PC-9 (cell line): ENCODE measurements around the gene TATDN2. TPM values are rescaled to one million over a fixed set of nuclear protein-coding genes. Genes with fewer than 3 reads are reported as not detected.
A peak's percentile ranks its signal among the peaks of the same experiment; 100 is the strongest.

Experiments used
- BruUV-seq: library from RNA; stranded (reverse); fragments of 400-500 nt; replicated peaks from 2 replicates; lab custom pipeline; 2021; lab: Mats Ljungman, UMichigan
- CTCF ChIA-PET: fragments of 300-600 bp; sonication (Branson Sonifier 250); formaldehyde crosslinking; loops from one replicate; lab custom pipeline; 2022; ENCODE audit warnings: antibody characterized with exemption; lab: Charles Lee
- POLR2A ChIA-PET: fragments of 300-600 bp; sonication (Branson Sonifier 250); formaldehyde crosslinking; loops from one replicate; lab custom pipeline; 2022; ENCODE audit warnings: antibody characterized with exemption; ENCODE audit not compliant: unreplicated experiment; lab: Charles Lee
- DNase-seq, 2 experiments: peaks; one replicate each; pipeline versions ENCODE4 v3.0.0 to v3.0.0-alpha.2; 2015 to 2022; ENCODE audit warnings: mixed read lengths in 1 of 2
- H2AFZ ChIP-seq: fragments of 200-600 bp; sonication (generic); 2 replicates; pipeline ENCODE4 v1.8.1; 2017; ENCODE audit warnings: antibody characterized with exemption
- H3F3A ChIP-seq: fragments of 200-600 bp; sonication (generic); 2 replicates; pipeline ENCODE4 v1.8.1; 2017; ENCODE audit warnings: antibody characterized with exemption, mild to moderate bottlenecking, low read depth; ENCODE audit not compliant: insufficient read depth
- H3K27ac ChIP-seq: fragments of 200-600 bp; sonication (generic); 2 replicates; pipeline ENCODE4 v1.6.1; 2016; ENCODE audit warnings: mixed run types
- H3K27me3 ChIP-seq: fragments of 200-600 bp; sonication (generic); 2 replicates; pipeline ENCODE4 v1.6.1; 2016; ENCODE audit warnings: low read depth, mixed run types; ENCODE audit not compliant: insufficient read depth
- H3K36me3 ChIP-seq: fragments of 200-600 bp; sonication (generic); 2 replicates; pipeline ENCODE4 v1.6.1; 2016; ENCODE audit warnings: low read depth, mixed run types
- H3K4me1 ChIP-seq: fragments of 200-600 bp; sonication (generic); replicated peaks from 2 replicates; pipeline ENCODE4 v1.6.1; 2016; ENCODE audit warnings: mixed run types; ENCODE audit not compliant: insufficient read depth
- H3K4me2 ChIP-seq: fragments of 200-600 bp; sonication (generic); 2 replicates; pipeline ENCODE4 v1.6.1; 2017; ENCODE audit warnings: mixed run types
- H3K4me3 ChIP-seq: fragments of 200-600 bp; sonication (generic); 2 replicates; pipeline ENCODE4 v1.6.1; 2016; ENCODE audit warnings: mixed run types
- H3K79me2 ChIP-seq: fragments of 200-600 bp; sonication (generic); 2 replicates; pipeline ENCODE4 v1.6.1; 2017; ENCODE audit warnings: low read depth, mixed run types
- H3K9me2 ChIP-seq: fragments of 200-600 bp; sonication (generic); 2 replicates; pipeline ENCODE4 v1.8.1; 2017; ENCODE audit warnings: mild to moderate bottlenecking; ENCODE audit not compliant: insufficient read depth
- H3K9me3 ChIP-seq: fragments of 200-600 bp; sonication (generic); 2 replicates; pipeline ENCODE4 v1.8.1; 2016; ENCODE audit warnings: low read depth; ENCODE audit not compliant: insufficient read depth
- H4K20me1 ChIP-seq: fragments of 200-600 bp; sonication (generic); 2 replicates; pipeline ENCODE4 v1.8.1; 2017; ENCODE audit not compliant: insufficient read depth
- CTCF ChIP-seq: fragments of 200-600 bp; sonication (generic); conservative IDR thresholded peaks from 2 replicates; pipeline ENCODE4 v1.6.1; 2017; ENCODE audit warnings: mixed run types, antibody characterized with exemption, mild to moderate bottlenecking, moderate library complexity
- EZH2 ChIP-seq: fragments of 200-600 bp; sonication (generic); IDR thresholded peaks from 2 replicates; pipeline ENCODE4 v1.8.0; 2017; ENCODE audit warnings: antibody characterized with exemption, low read depth
- intact Hi-C: fragments of 100-400 bp; cut with micrococcal nuclease; formaldehyde crosslinking; loops from one replicate; pipeline ENCODE4 v1.10.0; 2022; ENCODE audit not compliant: unreplicated experiment
- total RNA-seq: library from RNA; stranded (reverse); gene quantifications from 2 replicates; pipeline ENCODE4 v1.2.3, GENCODE V29; 2021

TATDN2 gene
- total RNA-seq, 1 experiment from 2014 or later: 34.0 TPM

- Histone ChIP-seq H3K4me1 (peaks cover 75% of the 10 kb centered on the region), H3K27ac (peak overlapping the region; percentile 97), H3K36me3 (peaks cover 21% of the 10 kb centered on the region), H3K79me2 (peaks cover 26% of the 10 kb centered on the region; the same call in 1 of the 2 replicates), H3K4me3 (no peak overlapping the region), H3K9me3 (no peaks in the 10 kb centered on the region), H3F3A (peaks cover 77% of the 10 kb centered on the region), H3K27me3 (no peaks in the 10 kb centered on the region), H3K4me2 (peak overlapping the region; percentile 75), H4K20me1 (no peaks in the 10 kb centered on the region), H2AFZ (no peak overlapping the region), H3K9me2 (no peaks in the 10 kb centered on the region)
- BruUV-seq: no TSS peak
- ChIA-PET POLR2A (interaction anchor here (0.8 kb wide), 1 partner anchor 16 kb away, joined by 9 read pairs; no protein-coding TSS in a partner anchor), CTCF (no interaction called here)
- intact Hi-C loops: loop anchor here (2.0 kb wide), 2 partner anchors 18 to 40 kb away; partner anchors contain the start of gene IRAK2
- TF ChIP-seq EZH2 (no peak), CTCF (no peak)
- no peak for DNase-seq
Measured at GRCh38 chr3:10204921-10205320, 43.3 kb upstream of the TATDN2 start.

DNA sequence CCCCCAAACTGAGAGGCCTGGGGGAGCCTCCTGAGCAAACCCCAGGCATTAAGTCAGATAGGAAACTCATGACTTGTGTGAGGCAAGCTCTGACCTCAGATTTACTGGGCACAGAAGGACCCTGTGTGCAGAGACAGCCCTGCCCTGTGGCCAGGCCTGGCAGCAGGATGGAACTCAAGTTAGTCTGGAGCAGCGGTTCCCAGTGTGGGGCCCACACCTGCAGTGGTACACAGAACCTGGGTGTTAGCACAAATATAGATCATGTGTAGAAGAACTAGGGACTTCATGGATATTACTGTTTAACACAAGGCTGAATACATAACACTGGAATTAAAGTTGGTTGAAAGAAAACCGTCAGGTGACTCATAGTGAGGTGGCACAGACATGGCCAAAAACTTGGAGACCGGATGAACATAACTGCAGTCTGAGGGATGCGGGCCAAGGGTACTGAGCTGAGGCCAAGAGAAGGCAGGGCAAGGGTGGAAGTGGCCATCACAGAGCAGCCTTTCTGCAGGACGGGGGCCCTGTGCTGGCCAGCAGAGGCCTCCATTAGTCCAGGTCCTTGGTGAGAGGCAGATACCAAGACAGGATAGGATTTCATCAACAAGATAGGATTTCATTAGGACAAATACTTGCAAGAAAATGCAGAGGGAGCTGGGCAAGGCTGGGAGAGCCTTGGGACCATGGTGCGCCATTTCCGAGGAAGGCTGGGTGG, 42.7 kb upstream of the TATDN2 start:
- H2AFZ ChIP-seq: no peak overlapping the region
- H3K4me2 ChIP-seq: peak overlapping the region; percentile 75
- no peaks in the 10 kb centered on the region for H3K9me2 ChIP-seq
- CTCF ChIA-PET: interaction anchor here (0.6 to 1.0 kb wide), 2 partner anchors 17 to 360 kb away, joined by 4 to 6 read pairs; no protein-coding TSS in a partner anchor
- peak overlapping the region; percentile 97 for H3K27ac ChIP-seq
- H3K4me3 ChIP-seq: no peak overlapping the region
- DNase-seq: peak; percentile 76 to 86
- H4K20me1 ChIP-seq: no peaks in the 10 kb centered on the region
- peaks cover 71% of the 10 kb centered on the region for H3K4me1 ChIP-seq
- peaks cover 71% of the 10 kb centered on the region for H3F3A ChIP-seq
- H3K36me3 ChIP-seq: peaks cover 18% of the 10 kb centered on the region
- TF ChIP-seq EZH2 (no peak), CTCF (no peak)
- POLR2A ChIA-PET: interaction anchor here (0.6 to 0.7 kb wide), 3 partner anchors 14 to 111 kb away, joined by 4 to 6 read pairs (median 6); no protein-coding TSS in a partner anchor
- no TSS peak for BruUV-seq
- intact Hi-C loops: loop anchor here (2.0 kb wide), 2 partner anchors 17 to 41 kb away; partner anchors contain the start of gene IRAK2
- no peaks in the 10 kb centered on the region for H3K27me3 ChIP-seq
- peaks cover 20% of the 10 kb centered on the region; the same call in 1 of the 2 replicates for H3K79me2 ChIP-seq
- H3K9me3 ChIP-seq: no peaks in the 10 kb centered on the region

GRCh38 chr3:10206166-10206511, 42.1 kb upstream of the TATDN2 start:
- no peaks in the 10 kb centered on the region for H3K9me2 ChIP-seq
- H2AFZ ChIP-seq: no peak overlapping the region
- peaks cover 17% of the 10 kb centered on the region; the same call in 1 of the 2 replicates for H3K79me2 ChIP-seq
- peaks cover 71% of the 10 kb centered on the region for H3K4me1 ChIP-seq
- no peak for TF ChIP-seq CTCF
- no peak for TF ChIP-seq EZH2
- H3K4me3 ChIP-seq: no peak overlapping the region
- H3K9me3 ChIP-seq: no peaks in the 10 kb centered on the region
- CTCF ChIA-PET: interaction anchor here (0.6 to 1.0 kb wide), 2 partner anchors 16 to 360 kb away, joined by 4 to 6 read pairs; no protein-coding TSS in a partner anchor
- no peak for DNase-seq
- peak overlapping the region; percentile 97 for H3K27ac ChIP-seq
- POLR2A ChIA-PET: interaction anchor here (0.6 to 0.7 kb wide), 3 partner anchors 14 to 112 kb away, joined by 4 to 6 read pairs (median 6); no protein-coding TSS in a partner anchor
- H4K20me1 ChIP-seq: no peaks in the 10 kb centered on the region
- peaks cover 67% of the 10 kb centered on the region for H3F3A ChIP-seq
- H3K4me2 ChIP-seq: peak overlapping the region; percentile 75
- H3K27me3 ChIP-seq: no peaks in the 10 kb centered on the region
- TSS peak; percentile 65 for BruUV-seq
- H3K36me3 ChIP-seq: peaks cover 13% of the 10 kb centered on the region
- intact Hi-C loops: no loop called here
